NCI-H2196 (cell line): ENCODE results near the gene KDM7A.

ENCODE experiments used
- DNase-seq: peaks from one replicate; lab custom pipeline; 2025; ENCODE audit not compliant: unreplicated experiment; lab: John Stamatoyannopoulos, UW

KDM7A gene

DNA sequence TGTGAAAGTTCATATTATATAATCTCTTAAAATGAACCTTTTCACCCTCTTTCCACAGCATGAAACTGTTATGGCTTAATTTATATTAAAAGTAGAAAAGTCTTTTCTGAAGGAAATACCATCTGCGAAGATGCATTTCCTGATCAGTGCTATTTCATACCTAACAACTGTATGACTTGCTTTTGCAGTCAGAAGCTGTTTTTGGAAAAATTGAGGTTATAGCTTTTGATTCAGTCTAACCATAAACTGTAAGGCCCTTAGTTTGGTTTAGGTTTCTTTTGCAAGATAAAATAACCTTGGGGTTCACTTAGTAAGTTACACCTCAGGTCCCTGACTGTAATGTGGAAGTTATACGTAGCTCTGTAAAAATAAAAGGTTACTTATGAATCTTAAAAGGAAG, 91.3 kb downstream of the KDM7A start:
- no peak for DNase-seq

- no peak for DNase-seq
Observed at GRCh38 chr7:140084972-140085371, 91.8 kb downstream of the KDM7A start.

- DNase-seq, result no peak
Observed at GRCh38 chr7:140084142-140084655, 92.6 kb downstream of the KDM7A start.

- no peak for DNase-seq
Observed at GRCh38 chr7:140082770-140083169, 94.0 kb downstream of the KDM7A start.

GRCh38 chr7:140081774-140082425, 94.9 kb downstream of the KDM7A start:
- no peak for DNase-seq

GRCh38 chr7:140080919-140081318, 95.9 kb downstream of the KDM7A start:
- DNase-seq, result no peak

GRCh38 chr7:140079121-140079536, 97.7 kb downstream of the KDM7A start:
- peak; percentile 60 for DNase-seq

- no peak for DNase-seq
Observed at GRCh38 chr7:140078392-140078791, 98.4 kb downstream of the KDM7A start.

GRCh38 chr7:140074780-140075179, 102.0 kb downstream of the KDM7A start:
- DNase-seq, result no peak

GRCh38 chr7:140070546-140070945, 106.2 kb downstream of the KDM7A start:
- DNase-seq, result no peak

GRCh38 chr7:140069298-140069949, 107.4 kb downstream of the KDM7A start:
- DNase-seq, result no peak

- DNase-seq, result no peak
Observed at GRCh38 chr7:140068033-140068432, 108.8 kb downstream of the KDM7A start.

- DNase-seq, result no peak
Observed at GRCh38 chr7:140067052-140067451, 109.7 kb downstream of the KDM7A start.

DNA sequence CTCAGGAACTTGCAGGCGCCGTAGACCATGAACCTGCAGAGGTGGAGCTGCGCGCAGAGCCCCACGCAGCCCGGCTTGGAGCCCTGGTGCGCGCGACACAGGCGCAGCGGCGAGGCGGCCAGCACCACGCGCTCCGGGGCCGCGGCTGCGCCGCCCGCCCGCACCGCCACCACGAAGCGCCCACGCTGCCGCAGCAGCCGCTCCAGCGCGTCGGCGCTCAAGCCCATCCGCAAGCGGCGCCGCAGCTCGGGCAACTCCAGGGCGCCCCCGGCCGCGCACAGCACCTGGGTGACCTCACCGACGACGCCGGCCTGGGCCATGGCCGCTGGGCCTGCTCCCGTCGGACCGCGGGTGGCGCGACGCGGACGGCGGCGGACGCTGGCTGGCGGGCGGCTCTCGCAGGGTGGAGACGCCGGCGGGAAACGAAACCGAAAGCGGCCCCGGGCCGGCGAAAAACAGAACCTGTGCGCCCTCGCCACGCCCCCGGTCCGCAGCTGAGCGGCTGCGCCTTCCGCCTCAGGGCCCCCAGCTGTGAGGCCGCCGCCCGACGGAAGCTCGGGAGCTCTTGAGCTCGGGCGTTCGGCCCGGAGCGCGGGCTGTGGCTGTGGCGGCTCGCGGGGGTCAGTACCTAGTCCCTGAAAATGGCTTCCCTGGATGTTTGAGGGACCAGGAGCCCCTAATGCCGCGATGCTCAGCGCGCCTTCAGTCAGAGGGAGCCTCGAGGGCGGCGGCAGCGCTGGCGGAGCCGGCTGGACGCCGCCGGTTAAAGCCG, 114.1 kb downstream of the KDM7A start, which contains the start of gene PARP12:
PARP12 (minus strand) TSS at position 424 of the 772 bp plus-strand sequence; CDS start at position 320, 104 bp downstream.
- peak; percentile 94 for DNase-seq

- DNase-seq, result no peak
Observed at GRCh38 chr7:140062118-140062527, 114.7 kb downstream of the KDM7A start.

DNA sequence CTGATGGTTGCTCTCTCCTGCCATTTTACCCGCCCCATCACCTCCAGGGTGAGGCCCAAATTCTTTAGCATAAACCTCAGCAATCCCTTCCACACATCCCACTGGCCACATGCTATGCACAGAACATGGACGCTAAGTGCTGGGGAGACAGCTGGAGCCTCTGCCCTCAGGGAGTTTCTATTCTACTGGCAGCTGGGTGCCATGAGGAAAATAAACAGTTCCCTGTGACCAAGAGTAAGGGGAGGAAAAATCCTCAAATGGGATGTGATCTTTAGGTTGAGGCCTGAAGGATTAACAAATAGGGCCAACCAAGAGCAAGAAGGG, 115.2 kb downstream of the KDM7A start:
- no peak for DNase-seq

DNA sequence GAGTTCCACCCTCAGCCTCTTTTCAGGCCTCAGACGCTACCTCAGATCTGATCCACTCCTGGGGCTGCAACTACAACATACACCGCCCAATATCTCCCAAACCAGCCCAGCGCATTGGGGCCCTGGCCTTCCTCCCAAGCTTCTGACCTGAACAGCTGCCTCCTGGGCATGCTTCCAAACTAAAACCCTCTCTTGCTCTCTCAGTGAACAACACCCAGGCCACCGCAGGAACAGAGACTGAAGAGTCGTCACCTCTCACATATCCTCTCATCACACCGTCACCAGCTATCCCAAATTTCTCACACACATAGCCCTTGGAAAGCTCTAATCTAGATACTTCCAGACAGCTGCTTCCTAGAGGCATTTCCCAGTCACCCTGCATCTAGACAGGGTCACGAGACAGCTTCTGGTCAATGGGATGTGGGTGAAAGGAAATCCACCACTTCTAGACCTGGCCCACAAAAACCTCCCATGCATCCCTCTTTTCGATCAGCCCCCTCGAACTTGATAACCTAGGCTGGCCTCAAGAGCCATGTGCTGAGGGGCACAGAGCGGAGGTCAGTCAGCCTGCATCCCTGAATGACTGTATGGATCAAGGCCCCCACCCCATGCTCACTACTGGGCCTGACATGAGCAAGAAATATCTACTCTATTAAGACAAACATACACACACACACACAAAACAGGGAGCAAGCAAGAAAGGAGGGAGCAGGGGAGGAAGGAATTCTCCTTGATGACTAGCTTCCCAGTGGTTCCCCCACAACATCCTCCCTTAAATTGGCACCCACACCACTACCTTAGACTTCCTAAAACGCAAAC, 115.8 kb downstream of the KDM7A start:
- DNase-seq, result peak; percentile 81

- no peak for DNase-seq
Observed at GRCh38 chr7:140060243-140060630, 116.5 kb downstream of the KDM7A start.

- peak; percentile 86 for DNase-seq
Observed at GRCh38 chr7:140059273-140060242, 117.2 kb downstream of the KDM7A start.

DNA sequence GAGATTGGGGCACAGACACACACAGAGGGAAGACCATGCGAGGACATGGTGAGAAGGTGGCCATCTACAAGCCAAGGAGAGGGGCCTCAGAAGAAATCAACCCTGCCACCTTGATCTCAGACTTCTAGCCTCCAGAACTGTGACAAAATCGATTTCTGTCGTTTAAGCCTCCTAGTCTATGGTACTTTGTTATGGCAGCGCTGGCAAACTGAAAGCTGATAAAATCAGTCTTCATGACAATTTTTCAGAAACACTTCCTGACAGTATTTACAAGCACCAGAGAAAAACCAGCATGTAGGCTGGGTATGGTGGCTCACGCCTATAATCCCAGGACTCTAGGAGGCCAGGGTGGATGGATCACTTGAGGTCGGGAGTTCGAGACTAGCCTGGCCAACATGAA, 118.3 kb downstream of the KDM7A start:
- DNase-seq, result no peak
